Frontal cortex (tissue), 4 donors: ENCODE data around the gene CTXN2. TPM values are rescaled to one million over a fixed set of nuclear protein-coding genes. Genes with fewer than 3 reads are reported as not detected.
A peak's percentile ranks its signal among the peaks of the same experiment; 100 is the strongest.

Experiments
- DNase-seq, 2 donors: peaks; one replicate each; pipeline ENCODE4 v3.0.0; 2012; ENCODE audit warnings: low spot score in 2 of 2
- FAIRE-seq: peaks from 2 replicates; lab custom pipeline; 2012; peaks lifted over from hg19 to GRCh38; lab: Jason Lieb, UNC
- total RNA-seq: library from RNA; depleted of rRNA; stranded (reverse); fragments of >200 nt; gene quantifications from one replicate; pipeline ENCODE4 v1.2.3, GENCODE V29; 2014
- donor health status: control.
- donor health status: control.
- donor health status: control.

CTXN2 gene
- total RNA-seq, 1 donor from 2014 or later: 0.82 TPM

DNA sequence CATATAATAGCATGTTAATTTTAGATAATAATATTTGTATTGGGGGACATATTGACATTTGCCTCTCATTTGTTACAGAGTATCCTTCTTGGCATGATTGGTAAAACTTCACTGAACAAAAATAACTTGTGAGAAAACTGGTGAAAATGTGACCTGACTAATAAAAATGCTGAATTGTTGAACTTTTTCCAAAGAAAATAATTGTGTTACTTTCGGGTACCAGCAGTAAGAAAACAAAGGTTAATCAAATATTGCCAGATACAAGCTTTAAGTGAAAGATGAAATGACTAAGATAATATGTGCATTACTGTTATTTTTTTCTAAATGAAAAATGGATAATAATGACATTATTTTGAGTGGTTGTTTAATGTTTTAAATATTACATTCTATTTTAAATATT lies 29.8 kb downstream of the CTXN2 start:
- no peak for DNase-seq
- FAIRE-seq: peak; percentile 50

DNA sequence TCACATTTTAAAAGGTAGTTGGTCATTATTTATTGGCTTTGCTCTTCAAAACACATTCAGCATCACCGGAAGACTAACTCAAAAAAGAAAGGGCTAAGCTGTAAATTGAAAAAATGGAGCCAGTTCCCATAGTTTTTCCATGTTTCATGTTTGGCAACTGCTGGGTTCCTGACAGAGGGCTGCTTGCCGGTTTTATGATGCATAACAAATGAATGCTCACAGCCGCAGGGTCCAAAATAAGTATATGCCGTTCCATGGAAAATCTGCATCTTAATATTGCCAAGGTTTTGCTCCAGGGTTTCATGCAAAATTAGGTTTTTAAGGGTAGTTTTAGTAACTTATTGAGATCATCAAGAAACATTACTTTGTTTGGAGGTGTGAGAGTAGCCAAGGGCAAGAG lies 30.4 kb downstream of the CTXN2 start:
- DNase-seq (no peak), FAIRE-seq (no peak)

DNA sequence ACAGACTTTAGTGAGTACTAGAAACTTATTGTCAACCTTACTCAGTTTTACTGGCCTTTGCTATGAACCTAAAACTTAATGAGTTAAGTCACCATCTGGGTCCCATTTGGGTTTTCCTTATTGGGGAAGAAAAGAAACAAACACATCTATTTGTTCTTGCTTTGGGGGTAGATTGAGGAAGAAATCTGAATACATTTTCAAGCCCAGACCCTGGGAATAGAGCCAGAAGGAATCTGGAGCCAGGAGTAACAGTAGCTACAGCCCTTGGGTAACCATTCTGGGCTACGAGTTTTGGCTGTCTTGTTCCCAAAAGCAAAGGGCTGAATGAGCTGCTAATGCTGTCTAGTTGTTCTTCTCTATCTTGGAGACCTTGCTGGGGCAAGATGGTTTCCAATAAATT lies 31.2 kb downstream of the CTXN2 start:
- no peak for FAIRE-seq
- no peak for DNase-seq

DNA sequence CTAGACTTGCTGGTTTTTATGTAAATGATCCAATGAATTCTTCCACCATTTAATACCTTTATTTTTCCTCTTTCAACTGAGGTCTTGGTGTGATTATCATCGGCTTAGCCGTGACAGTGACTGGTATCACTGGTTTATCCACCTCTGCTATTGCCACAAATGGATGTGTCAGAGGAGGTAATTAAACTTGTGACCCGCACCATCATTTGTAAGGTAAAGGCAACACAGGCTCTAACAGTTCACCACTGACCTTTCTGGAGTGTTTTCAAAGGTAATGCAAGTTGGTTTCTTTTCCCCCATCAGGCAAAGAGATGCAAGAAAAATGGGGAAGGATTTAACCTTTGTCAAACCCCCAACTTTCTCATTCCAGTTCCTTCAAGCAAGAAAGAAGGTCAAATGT lies 34.3 kb downstream of the CTXN2 start:
- DNase-seq (no peak), FAIRE-seq (no peak)

DNA sequence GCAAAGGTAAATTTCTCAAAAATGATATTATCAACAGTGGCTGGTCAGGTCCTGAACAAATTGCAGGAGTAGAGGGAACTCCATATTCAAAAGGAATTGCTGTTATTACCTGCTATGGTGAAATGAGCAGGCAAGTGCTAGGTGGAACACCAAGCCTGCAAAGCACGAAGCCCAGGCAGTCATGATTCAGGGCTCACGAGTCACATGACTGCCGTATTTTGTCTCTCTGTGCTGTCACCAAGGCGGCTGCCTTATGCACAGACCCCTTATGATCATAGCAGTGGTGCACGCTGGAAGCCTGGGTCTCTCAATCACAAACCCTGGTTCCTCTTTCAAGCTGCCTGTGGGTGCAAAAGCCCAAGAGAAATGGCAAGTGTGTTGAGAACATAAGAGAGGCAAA lies 39.0 kb downstream of the CTXN2 start:
- FAIRE-seq (no peak), DNase-seq (no peak)

DNA sequence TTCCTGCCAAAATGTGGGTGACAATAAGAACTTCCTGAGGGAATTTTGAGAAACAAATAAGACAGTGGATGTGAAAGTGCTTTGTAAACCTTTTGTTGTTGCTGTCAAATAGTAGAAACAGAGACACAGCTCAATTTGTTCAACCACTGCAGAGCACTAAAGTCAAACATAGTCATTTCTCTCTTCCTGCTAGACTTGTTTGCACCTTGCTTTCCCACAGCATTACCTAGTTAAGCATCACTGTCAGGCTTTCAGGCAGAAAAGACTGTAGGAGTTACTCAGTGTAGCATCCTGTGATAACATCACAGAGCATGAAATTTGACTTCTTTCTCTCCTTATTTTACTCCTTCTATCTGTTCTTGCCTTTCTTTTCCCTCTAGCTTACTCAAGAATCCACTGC lies 41.8 kb downstream of the CTXN2 start:
- FAIRE-seq: no peak
- no peak for DNase-seq

DNA sequence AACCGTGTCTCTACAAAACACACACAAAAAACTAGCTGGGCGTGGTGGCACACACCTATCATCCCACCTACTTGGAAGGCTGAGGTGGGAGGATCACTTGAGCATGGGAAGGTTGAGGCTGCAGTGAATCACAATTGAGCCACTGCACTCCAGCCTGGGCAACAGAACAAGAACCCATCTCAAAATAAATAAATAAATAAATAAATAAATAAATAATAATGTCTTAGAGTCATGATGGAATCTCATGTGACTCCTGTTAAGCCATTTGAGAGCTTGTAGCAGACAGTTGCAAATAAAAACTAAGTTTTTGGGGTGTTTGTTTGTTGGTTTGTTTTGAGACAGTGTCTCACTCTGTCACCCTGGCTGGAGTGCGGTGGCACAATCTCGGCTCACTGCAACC lies 47.9 kb downstream of the CTXN2 start:
- no peak for FAIRE-seq
- no peak for DNase-seq

DNA sequence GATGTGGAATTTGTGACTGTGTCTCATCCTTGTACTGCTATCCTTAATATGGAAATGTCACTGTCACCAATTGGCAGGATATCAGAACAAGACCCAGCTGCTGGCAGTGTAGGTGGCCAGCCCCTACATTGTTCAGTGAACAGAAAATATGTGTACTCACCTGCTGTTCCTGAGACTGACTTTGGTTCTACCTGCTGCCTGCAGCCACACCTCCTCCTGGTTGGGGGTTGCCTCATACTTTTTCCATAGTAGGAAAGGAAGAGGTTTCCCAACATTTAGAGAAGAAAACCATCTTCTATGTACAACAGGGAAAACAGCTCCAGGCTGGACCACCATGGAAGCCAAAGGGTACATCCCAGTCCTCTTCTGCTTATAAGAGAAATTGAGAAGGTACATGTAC lies 50.5 kb downstream of the CTXN2 start:
- FAIRE-seq: no peak

DNA sequence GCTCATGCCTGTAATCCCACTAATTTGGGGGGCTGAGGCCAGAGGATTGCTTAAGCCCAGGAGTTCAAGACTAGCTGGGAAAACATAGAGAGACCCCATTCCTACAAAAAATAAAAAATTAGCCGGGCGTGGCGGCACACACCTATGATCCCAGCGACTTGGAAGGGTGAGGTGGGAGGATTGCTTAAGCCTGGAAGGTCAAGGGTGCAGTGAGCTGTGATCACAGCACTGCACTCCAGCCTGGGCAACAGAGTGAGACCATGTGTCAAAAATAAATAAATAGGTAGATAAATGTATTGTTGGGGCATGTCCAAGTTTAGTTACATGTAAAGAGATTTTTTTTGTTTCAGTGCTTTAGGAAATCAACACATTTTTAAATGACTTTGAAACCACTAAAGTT lies 51.1 kb downstream of the CTXN2 start:
- DNase-seq (no peak), FAIRE-seq (no peak)

More for the DNA sequence above, 50.5 kb downstream of the CTXN2 start:
- DNase-seq: no peak

DNA sequence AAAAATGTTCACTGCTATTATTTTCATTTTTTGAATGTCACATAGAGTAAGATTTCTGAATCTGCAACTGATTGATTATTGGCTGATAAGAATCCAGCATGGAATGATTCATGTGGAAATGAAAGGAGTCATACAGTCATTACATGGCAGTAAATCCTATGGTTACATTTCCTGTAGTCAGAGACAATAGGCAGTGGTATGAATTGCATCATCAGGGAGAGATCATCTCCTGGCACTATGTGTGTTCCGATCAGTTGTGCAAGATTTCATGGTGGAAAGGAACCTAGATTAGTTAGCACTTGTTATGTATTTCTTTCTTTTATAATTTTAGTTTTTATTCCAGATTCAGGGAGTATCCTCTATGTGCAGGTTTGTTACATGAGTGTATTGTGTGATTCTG lies 53.5 kb downstream of the CTXN2 start:
- DNase-seq (no peak), FAIRE-seq (no peak)

DNA sequence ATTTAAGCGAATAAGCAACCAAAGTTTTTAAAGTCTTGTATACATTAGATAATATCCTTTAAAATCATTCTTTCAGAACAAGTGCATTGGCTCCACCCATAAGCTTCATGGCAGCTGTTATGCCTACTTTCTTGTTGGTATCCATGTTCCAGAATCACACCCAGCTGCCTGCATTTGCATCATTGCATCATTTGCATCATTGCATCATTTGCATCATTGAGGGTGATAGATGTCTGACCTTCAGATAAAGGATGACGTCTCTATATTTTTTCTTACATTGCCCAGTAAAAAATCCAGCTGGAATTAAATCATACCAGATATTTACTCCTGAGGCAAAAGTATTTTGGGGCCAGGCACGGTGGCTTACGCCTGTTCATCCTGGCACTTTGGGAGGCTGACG lies 56.9 kb downstream of the CTXN2 start:
- FAIRE-seq (no peak), DNase-seq (no peak)

DNA sequence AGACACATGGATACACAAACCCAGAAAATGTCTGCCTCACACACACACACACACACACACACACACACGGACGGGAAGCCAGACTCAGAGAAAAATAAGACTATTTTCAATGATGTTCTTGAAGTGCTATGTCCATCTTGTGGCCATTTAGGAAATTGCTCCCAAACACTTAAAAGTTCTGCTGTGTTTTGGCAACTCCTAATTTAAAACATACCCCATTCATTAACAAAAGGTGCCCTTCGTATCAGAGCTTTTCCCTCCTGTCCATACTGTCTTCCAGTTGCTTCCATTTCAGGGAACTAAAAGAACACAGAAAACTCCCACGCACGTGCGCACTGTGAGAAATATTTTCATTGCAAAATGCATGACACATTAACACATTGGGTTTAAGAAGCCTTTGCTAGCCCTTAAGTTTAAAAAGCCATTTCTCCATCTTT lies 59.2 kb downstream of the CTXN2 start:
- DNase-seq: peak; percentile 4 to 49
- FAIRE-seq: no peak

DNA sequence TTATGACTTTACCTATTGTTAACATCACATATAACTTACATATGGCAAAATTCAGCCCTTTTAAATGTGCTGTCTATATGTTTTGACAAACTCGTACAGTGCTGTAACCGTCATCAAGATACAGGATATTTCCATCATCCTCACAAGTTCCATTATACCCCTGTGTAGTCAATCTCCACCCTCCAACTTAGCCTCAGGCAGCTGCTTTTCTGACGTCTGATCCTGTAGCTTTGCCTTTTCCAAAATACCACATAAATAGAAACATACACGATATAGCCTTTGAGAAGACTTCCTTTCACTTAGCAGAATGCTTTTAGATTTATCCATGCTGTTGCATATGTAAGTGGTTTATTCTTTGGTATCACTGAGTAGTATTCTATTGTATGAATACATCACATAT lies 61.7 kb downstream of the CTXN2 start:
- no peak for FAIRE-seq

More for the DNA sequence above, 61.7 kb downstream of the CTXN2 start:
- no peak for DNase-seq

Other genes starting within 250 kb of the CTXN2 start
- 0.41 TPM for gene SLC24A5, start 70.7 kb upstream of the CTXN2 start, total RNA-seq
- 117 TPM for gene MYEF2, start 13.4 kb upstream of the CTXN2 start, total RNA-seq
- gene SLC12A1, start 14.6 kb downstream of the CTXN2 start, total RNA-seq: 1.6 TPM
- 62.8 TPM for gene DUT, start 139.8 kb downstream of the CTXN2 start, total RNA-seq